Skeletal muscle tissue (tissue), 4 donors: ENCODE results near the gene SEPTIN11. TPM values are rescaled to one million over a fixed set of nuclear protein-coding genes. Genes with fewer than 3 reads are reported as not detected.
A peak's percentile ranks its signal among the peaks of the same experiment; 100 is the strongest.
"Not testable (repeated sequence)": the region's sequence is repeated elsewhere in the genome, so short reads cannot be mapped to it uniquely, and the experiment has no call there.

Experiments used
- H3K27ac ChIP-seq: one replicate; pipeline ENCODE4 v1.7.0; 2013; ENCODE audit warnings: mild to moderate bottlenecking, low read depth, low read length, inconsistent platforms
- H3K27me3 ChIP-seq, 3 donors: one replicate each; pipeline ENCODE4 v1.7.0; 2013; ENCODE audit warnings: low read length in 3 of 3; ENCODE audit not compliant: control insufficient read depth in 3 of 3, insufficient read depth in 3 of 3
- H3K36me3 ChIP-seq, 3 donors: one replicate each; pipeline ENCODE4 v1.7.0; 2013; ENCODE audit warnings: low read length in 3 of 3; ENCODE audit not compliant: control insufficient read depth in 3 of 3, insufficient read depth in 3 of 3
- H3K4me1 ChIP-seq, 3 donors: one replicate each; pipeline ENCODE4 v1.7.0; 2013; ENCODE audit warnings: low read length in 3 of 3, mild to moderate bottlenecking in 3 of 3; ENCODE audit not compliant: control insufficient read depth in 3 of 3, insufficient read depth in 3 of 3
- H3K4me3 ChIP-seq, 3 donors: one replicate each; pipeline ENCODE4 v1.7.0; 2013; ENCODE audit warnings: low read length in 3 of 3
- H3K9ac ChIP-seq, 3 donors: one replicate each; pipeline ENCODE4 v1.7.0; 2013; ENCODE audit warnings: low read length in 3 of 3, mild to moderate bottlenecking in 3 of 3, moderate library complexity in 2 of 3, low read depth in 1 of 3
- H3K9me3 ChIP-seq, 3 donors: one replicate each; pipeline ENCODE4 v1.7.0; 2013; ENCODE audit warnings: low read length in 3 of 3; ENCODE audit not compliant: control insufficient read depth in 3 of 3
- total RNA-seq: library from RNA; depleted of rRNA; stranded (reverse); fragments of >200 nt; gene quantifications from one replicate; pipeline ENCODE4 v1.2.3, GENCODE V29; 2014
- donor health status: Osteomylitis.

SEPTIN11 gene
- total RNA-seq, 1 donor from 2014 or later, result 325 TPM

DNA sequence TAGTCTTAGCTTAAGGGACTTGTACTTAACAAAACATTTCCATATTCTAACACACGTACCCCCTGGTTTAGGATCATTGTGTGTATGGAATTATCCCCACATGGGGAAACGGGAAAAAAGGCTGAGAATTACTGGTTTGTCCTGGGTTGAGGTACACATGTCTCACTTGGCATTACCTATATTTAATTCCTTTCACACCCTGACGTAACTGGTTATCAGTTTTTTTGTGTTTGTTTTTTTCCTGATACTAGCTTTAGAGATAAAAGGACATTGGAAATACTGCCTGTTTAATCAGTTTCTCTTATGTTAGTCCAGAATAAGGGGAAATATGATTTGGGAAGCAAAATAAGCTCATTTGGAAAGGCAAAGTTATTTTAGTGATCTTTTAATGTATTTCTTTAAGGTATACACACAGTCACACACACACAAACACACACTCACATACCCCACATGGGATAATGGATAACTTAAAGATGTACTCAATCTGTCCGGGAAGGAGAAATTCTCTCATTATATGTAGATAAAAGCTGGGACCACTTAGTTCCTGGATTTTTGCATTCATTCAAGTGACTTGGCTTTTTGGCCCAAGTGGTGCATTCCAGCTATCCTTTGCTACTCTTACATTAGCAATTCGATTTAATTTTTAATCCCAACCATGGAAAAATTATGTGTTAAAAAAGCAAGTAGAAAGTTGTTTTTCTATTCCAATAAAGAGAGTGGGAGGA lies 13.0 kb downstream of the SEPTIN11 start:
- no peak overlapping the region for H3K9ac ChIP-seq
- H3K36me3 ChIP-seq, result no peaks in the 10 kb centered on the region
- H3K4me1 ChIP-seq, result peaks cover 0 to under 1% (median 0%) of the 10 kb centered on the region in 3 donors
- no peaks in the 10 kb centered on the region for H3K27me3 ChIP-seq
- no peak overlapping the region for H3K27ac ChIP-seq
- no peaks in the 10 kb centered on the region for H3K9me3 ChIP-seq
- H3K4me3 ChIP-seq, result no peak overlapping the region

DNA sequence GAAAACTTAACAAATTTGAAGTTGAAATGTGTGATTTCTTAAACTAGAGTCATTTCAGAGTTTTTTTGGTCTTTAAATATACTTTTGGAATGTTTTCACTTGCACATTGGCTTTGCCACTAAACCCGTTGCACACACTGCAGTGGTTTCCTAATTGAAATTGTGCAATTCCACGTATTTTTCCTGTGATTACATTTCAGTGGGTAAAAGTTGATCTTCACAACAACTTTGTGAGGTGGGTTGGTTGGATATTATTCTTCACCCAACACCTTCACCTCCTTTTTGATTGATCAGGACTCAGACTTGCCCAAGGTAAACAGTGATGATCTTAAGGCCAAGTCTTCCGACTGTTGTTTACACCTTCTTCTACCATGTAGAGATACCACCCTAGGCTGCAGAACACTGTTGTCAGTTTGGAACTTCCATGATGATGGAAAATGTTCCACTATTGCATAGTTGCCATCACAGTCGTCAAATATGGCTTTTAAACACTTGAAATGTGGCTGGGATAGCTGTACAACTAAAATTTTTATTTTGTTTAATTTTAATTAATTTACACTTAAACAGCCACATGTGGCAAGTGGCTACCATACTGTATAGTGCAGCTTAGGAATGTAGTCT lies 13.7 kb downstream of the SEPTIN11 start:
- Histone ChIP-seq H3K36me3 (no peaks in the 10 kb centered on the region), H3K9me3 (no peaks in the 10 kb centered on the region), H3K27me3 (no peaks in the 10 kb centered on the region), H3K9ac (no peak overlapping the region), H3K27ac (no peak overlapping the region), H3K4me1 (peaks cover 0 to 2% (median 0%) of the 10 kb centered on the region in 3 donors), H3K4me3 (no peak overlapping the region)

GRCh38 chr4:76963927-76964326 lies 14.4 kb downstream of the SEPTIN11 start:
- H3K27me3 ChIP-seq, H3K4me1 ChIP-seq, H3K36me3 ChIP-seq, H3K9me3 ChIP-seq, H3K4me3 ChIP-seq, H3K27ac ChIP-seq, H3K9ac ChIP-seq: not testable (repeated sequence)

DNA sequence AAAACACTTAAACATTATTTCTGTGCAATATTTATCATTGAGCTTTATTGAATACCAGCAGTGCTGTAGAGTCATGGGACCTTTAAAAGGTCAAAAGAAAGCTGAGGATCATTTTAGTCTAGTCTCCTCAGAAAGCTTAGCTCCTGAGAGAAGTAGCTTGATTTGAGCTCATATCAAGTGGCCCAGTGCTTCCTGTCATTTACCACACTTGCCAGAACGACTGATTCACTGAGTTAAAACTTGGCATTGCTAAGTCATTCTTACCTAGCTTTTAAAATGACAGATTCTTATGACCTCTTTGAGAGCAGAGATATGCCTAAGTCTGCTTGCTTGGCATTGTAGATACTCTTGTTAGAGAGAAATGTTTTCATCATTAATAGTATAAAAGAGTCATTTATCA lies 15.2 kb downstream of the SEPTIN11 start:
- no peaks in the 10 kb centered on the region for H3K9me3 ChIP-seq
- no peaks in the 10 kb centered on the region for H3K27me3 ChIP-seq
- H3K4me1 ChIP-seq, result peaks cover 0 to 2% (median 0%) of the 10 kb centered on the region in 3 donors
- no peaks in the 10 kb centered on the region for H3K36me3 ChIP-seq
- no peak overlapping the region for H3K27ac ChIP-seq
- H3K9ac ChIP-seq, result no peak overlapping the region
- H3K4me3 ChIP-seq, result no peak overlapping the region

DNA sequence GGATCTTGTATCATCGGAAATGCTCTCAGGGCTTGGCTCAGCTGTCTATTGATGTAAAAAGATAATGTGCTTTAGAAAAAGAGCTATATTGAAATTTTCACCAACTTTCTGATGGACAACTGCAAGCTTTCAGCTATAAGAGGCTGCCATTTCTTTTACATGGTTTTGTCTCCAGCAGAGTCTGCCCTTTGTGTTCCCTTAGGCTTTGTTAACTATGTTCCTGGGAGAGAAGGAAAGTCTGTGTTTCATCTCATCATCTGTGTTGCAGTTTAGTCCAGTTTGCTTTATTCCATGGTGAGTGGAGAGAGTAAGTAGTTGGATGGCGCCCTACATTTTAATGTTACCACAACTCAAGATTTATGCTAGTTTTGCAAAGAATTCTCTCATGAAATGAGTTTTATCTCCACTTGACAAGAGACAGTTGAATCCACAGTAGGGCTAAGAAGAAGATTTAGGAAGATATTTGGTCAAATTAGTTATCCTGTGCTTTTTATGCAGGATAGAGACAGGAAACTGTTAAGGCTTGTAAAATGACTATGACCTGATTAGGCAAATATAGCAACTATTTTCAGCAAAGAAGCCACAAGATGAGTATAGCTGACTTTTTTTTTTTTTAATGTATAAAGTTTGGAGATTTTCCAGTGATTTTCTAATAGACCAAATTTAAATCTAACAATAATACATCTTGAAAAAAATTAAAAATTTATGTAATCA lies 16.5 kb downstream of the SEPTIN11 start:
- Histone ChIP-seq H3K4me1 (peaks cover 0 to 2% (median 0%) of the 10 kb centered on the region in 3 donors), H3K9ac (no peak overlapping the region), H3K9me3 (no peaks in the 10 kb centered on the region), H3K4me3 (no peak overlapping the region), H3K27me3 (no peaks in the 10 kb centered on the region), H3K36me3 (no peaks in the 10 kb centered on the region), H3K27ac (no peak overlapping the region)

DNA sequence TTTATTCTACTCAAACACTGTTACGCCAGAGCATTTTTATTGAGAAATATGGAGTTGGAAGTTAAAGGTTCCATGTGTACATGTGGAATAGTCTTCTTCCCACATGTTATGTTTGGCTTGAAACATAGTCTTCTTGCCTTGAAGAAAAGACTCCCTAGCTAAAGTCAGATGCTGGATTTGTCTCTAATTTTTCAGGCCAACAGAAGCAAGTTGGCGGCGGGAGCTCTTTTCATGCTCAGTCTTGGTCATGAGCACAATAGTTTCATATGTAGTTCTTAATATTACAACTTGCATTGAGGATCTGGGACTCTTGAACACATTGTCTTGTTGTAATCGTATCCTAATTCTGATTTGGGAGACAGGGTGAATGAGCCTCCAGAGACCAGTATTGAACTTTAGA lies 19.4 kb downstream of the SEPTIN11 start:
- H3K4me3 ChIP-seq, result no peak overlapping the region
- H3K4me1 ChIP-seq, result peaks cover 1 to 4% (median 2%) of the 10 kb centered on the region in 3 donors
- H3K9me3 ChIP-seq, result no peaks in the 10 kb centered on the region
- no peak overlapping the region for H3K9ac ChIP-seq
- H3K27ac ChIP-seq, result no peak overlapping the region
- no peaks in the 10 kb centered on the region for H3K27me3 ChIP-seq
- H3K36me3 ChIP-seq, result no peaks in the 10 kb centered on the region

GRCh38 chr4:76969495-76969894 lies 19.9 kb downstream of the SEPTIN11 start:
- no peaks in the 10 kb centered on the region for H3K36me3 ChIP-seq
- no peak overlapping the region for H3K27ac ChIP-seq
- H3K4me3 ChIP-seq, result no peak overlapping the region
- H3K4me1 ChIP-seq, result peaks cover 7 to 10% (median 7%) of the 10 kb centered on the region in 3 donors
- H3K27me3 ChIP-seq, result no peaks in the 10 kb centered on the region
- no peak overlapping the region for H3K9ac ChIP-seq
- H3K9me3 ChIP-seq, result no peaks in the 10 kb centered on the region

DNA sequence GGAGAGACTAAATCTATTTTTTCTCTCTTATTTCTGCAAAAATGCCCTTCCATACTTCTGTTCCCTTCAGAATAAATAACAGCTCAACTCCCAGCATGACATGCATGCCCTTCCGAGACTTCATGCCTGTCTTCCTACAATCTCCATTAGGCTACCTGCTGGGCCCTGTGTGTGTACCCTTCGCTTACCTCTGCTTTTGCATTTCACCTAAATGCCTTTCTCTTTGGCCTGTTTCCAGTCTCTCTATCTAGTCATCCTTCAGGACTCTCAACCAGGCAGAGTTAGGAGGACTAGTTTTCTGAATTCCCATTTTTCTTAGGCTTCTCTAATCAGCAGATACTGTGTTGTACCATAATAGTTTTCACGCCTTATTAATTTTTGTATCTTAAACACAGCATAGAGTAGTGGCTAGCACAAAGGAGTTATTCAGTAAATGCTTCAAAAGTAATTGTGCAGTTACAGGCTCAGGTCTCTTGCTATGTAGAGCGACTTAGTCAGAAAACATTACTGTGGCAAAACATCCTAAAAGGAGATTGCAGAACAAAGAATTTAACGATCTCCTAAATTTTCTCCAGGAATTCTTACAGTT lies 20.5 kb downstream of the SEPTIN11 start:
- no peak overlapping the region for H3K4me3 ChIP-seq
- H3K9ac ChIP-seq, result no peak overlapping the region
- no peaks in the 10 kb centered on the region for H3K27me3 ChIP-seq
- no peak overlapping the region for H3K27ac ChIP-seq
- no peaks in the 10 kb centered on the region for H3K36me3 ChIP-seq
- peaks cover 8 to 12% (median 8%) of the 10 kb centered on the region in 3 donors for H3K4me1 ChIP-seq
- no peaks in the 10 kb centered on the region for H3K9me3 ChIP-seq

GRCh38 chr4:76972306-76972705 lies 22.8 kb downstream of the SEPTIN11 start:
- Histone ChIP-seq H3K4me3 (no peak overlapping the region), H3K27me3 (no peaks in the 10 kb centered on the region), H3K36me3 (no peaks in the 10 kb centered on the region), H3K9ac (no peak overlapping the region), H3K27ac (no peak overlapping the region), H3K9me3 (no peaks in the 10 kb centered on the region), H3K4me1 (peaks cover 8 to 12% (median 8%) of the 10 kb centered on the region in 3 donors)

GRCh38 chr4:76974150-76974549 lies 24.6 kb downstream of the SEPTIN11 start:
- Histone ChIP-seq H3K27me3 (no peaks in the 10 kb centered on the region), H3K9me3 (no peaks in the 10 kb centered on the region), H3K4me1 (peaks cover 6 to 18% (median 16%) of the 10 kb centered on the region in 3 donors), H3K9ac (no peak overlapping the region), H3K27ac (peak overlapping the region; percentile 72), H3K36me3 (no peaks in the 10 kb centered on the region), H3K4me3 (no peak overlapping the region)
